Effector CD4-positive, alpha-beta T cell (primary cell): ENCODE results near the gene APCDD1.
"Not testable (repeated sequence)": the region's sequence is repeated elsewhere in the genome, so short reads cannot be mapped to it uniquely, and the experiment has no call there.

Source experiments
- DNase-seq: peaks from one replicate; pipeline ENCODE4 v3.0.0-alpha.2; 2020

Gene APCDD1

GRCh38 chr18:10530002-10530401, 75.6 kb downstream of the APCDD1 start:
- DNase-seq = no peak

- DNase-seq = no peak
These were observed 76.4 kb downstream of the APCDD1 start for GRCh38 chr18:10530852-10531251.

- no peak for DNase-seq
These were observed 78.7 kb downstream of the APCDD1 start for GRCh38 chr18:10533111-10533510.

GRCh38 chr18:10536280-10536679, 81.8 kb downstream of the APCDD1 start:
- DNase-seq = no peak

- no peak for DNase-seq
These were observed 83.3 kb downstream of the APCDD1 start for GRCh38 chr18:10537765-10538164.

GRCh38 chr18:10539124-10539523, 84.7 kb downstream of the APCDD1 start:
- not testable (repeated sequence) for DNase-seq
